GM12892 (cell line): ENCODE results near the gene CDKAL1.

Source experiments
- POLR2A ChIP-seq: IDR thresholded peaks from 2 replicates; pipeline ENCODE4 v1.6.1; 2011; ENCODE audit warnings: low read depth, low read length, control low read depth
- POLR2AphosphoS5 ChIP-seq: IDR thresholded peaks from 2 replicates; pipeline ENCODE4 v1.6.1; 2011; ENCODE audit warnings: low read depth, low read length, control low read depth
- TAF1 ChIP-seq: IDR thresholded peaks from 2 replicates; pipeline ENCODE4 v1.6.1; 2011; ENCODE audit warnings: low read depth, mild to moderate bottlenecking, control low read depth, low read length, borderline replicate concordance

DNA sequence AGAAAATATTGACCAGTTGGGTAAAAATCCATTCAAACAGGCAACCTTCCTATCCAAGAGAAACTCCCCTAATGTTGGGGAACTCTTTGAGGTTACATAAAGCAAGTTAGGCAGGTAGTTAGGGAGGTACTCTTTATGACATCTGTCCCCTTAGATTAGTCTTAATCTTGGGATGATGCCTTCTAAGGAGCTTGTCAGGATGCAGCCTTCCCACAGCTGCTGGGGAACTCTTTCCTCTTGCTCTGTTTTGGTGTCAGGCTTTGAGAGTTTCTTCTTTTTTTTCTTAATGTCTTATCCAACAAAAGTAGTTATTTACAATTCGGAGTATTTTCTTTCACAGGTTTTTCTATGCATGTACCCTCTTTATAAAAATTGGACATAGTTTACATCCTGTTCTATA lies 194.8 kb downstream of the CDKAL1 start:
- TF ChIP-seq POLR2AphosphoS5, result no peak
- TF ChIP-seq POLR2A, result no peak
- no peak for TF ChIP-seq TAF1
